ENCODE results near the gene PLCH2.

Gene PLCH2

DNA sequence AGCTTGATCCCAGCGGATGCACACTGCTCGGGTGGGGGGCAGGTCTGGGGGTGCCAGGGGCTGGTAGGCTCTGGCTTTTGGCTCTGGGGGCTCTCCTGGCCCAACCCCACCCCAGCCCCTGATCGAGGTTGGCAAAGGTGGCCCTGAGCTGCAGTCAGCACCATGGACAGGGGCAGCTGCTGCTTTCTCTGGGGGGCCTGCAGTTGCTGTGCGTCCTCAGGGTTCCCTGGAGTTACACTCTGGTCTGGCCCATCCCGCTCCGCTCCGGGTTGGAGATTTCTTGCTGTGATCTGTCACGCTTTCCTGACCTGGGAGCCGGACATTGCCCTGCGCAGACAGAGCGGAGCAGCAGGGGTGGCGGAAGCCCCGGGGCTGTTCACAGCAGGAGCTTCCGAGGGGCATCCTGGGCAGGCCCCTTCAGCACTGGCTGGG, 8.0 kb upstream of the PLCH2 start:
- H3K4me1 ChIP-seq (ENCODE audit: control insufficient read depth, low read length) = peaks cover 9% of the 10 kb centered on the region
- no peak overlapping the region for H3K4me3 ChIP-seq (ENCODE audit: low read length)
- H3K27me3 ChIP-seq (ENCODE audit: control insufficient read depth, low read length) = no peaks in the 10 kb centered on the region
- H3K9me2 ChIP-seq (replicated peaks; ENCODE audit: control insufficient read depth, low read length) = no peaks in the 10 kb centered on the region
- H3K27ac ChIP-seq (ENCODE audit: low read depth, low read length) = no peak overlapping the region
- H3K36me3 ChIP-seq (ENCODE audit: control insufficient read depth, low read length) = no peaks in the 10 kb centered on the region
- no peaks in the 10 kb centered on the region for H3K79me2 ChIP-seq (ENCODE audit: control insufficient read depth, low read length)
- H3F3A ChIP-seq (ENCODE audit: control insufficient read depth, insufficient read depth) = no peaks in the 10 kb centered on the region
- no peak overlapping the region for H3K4me2 ChIP-seq (ENCODE audit: low read length)
- no peak for TF ChIP-seq CTCF (IDR thresholded peaks at IDR 0.05; ENCODE audit: low read depth, low read length, poor library complexity, severe bottlenecking)
- TF ChIP-seq EZH2phosphoT487 (IDR thresholded peaks at IDR 0.05; ENCODE audit: borderline replicate concordance, low read length) = no peak
- H3K9me3 ChIP-seq (ENCODE audit: control insufficient read depth, insufficient read depth, low read length) = no peaks in the 10 kb centered on the region
- H4K20me1 ChIP-seq (ENCODE audit: control insufficient read depth, insufficient read depth, low read depth, low read length) = no peaks in the 10 kb centered on the region

GRCh38 chr1:2468540-2468939, 7.5 kb upstream of the PLCH2 start:
- H3K9me2 ChIP-seq (replicated peaks; ENCODE audit: control insufficient read depth, low read length) = no peaks in the 10 kb centered on the region
- no peak overlapping the region for H3K27ac ChIP-seq (ENCODE audit: low read depth, low read length)
- TF ChIP-seq EZH2phosphoT487 (IDR thresholded peaks at IDR 0.05; ENCODE audit: borderline replicate concordance, low read length) = no peak
- no peak for TF ChIP-seq CTCF (IDR thresholded peaks at IDR 0.05; ENCODE audit: low read depth, low read length, poor library complexity, severe bottlenecking)
- H3K4me3 ChIP-seq (ENCODE audit: low read length) = no peak overlapping the region
- H3K4me2 ChIP-seq (ENCODE audit: low read length) = no peak overlapping the region
- no peaks in the 10 kb centered on the region for H3K79me2 ChIP-seq (ENCODE audit: control insufficient read depth, low read length)
- H3F3A ChIP-seq (ENCODE audit: control insufficient read depth, insufficient read depth) = no peaks in the 10 kb centered on the region
- H3K4me1 ChIP-seq (ENCODE audit: control insufficient read depth, low read length) = peaks cover 9% of the 10 kb centered on the region
- H3K27me3 ChIP-seq (ENCODE audit: control insufficient read depth, low read length) = no peaks in the 10 kb centered on the region
- H3K9me3 ChIP-seq (ENCODE audit: control insufficient read depth, insufficient read depth, low read length) = no peaks in the 10 kb centered on the region
- H4K20me1 ChIP-seq (ENCODE audit: control insufficient read depth, insufficient read depth, low read depth, low read length) = no peaks in the 10 kb centered on the region
- H3K36me3 ChIP-seq (ENCODE audit: control insufficient read depth, low read length) = no peaks in the 10 kb centered on the region

GRCh38 chr1:2469103-2469940, 6.8 kb upstream of the PLCH2 start:
- Histone ChIP-seq H3K4me3 (ENCODE audit: low read length) (no peak overlapping the region), H3F3A (ENCODE audit: control insufficient read depth, insufficient read depth) (no peaks in the 10 kb centered on the region), H3K27ac (ENCODE audit: low read depth, low read length) (no peak overlapping the region), H3K79me2 (ENCODE audit: control insufficient read depth, low read length) (no peaks in the 10 kb centered on the region), H4K20me1 (ENCODE audit: control insufficient read depth, insufficient read depth, low read depth, low read length) (no peaks in the 10 kb centered on the region), H3K9me2 (replicated peaks; ENCODE audit: control insufficient read depth, low read length) (no peaks in the 10 kb centered on the region), H3K9me3 (ENCODE audit: control insufficient read depth, insufficient read depth, low read length) (no peaks in the 10 kb centered on the region), H3K4me2 (ENCODE audit: low read length) (no peak overlapping the region), H3K27me3 (ENCODE audit: control insufficient read depth, low read length) (no peaks in the 10 kb centered on the region), H3K4me1 (ENCODE audit: control insufficient read depth, low read length) (peaks cover 9% of the 10 kb centered on the region), H3K36me3 (ENCODE audit: control insufficient read depth, low read length) (no peaks in the 10 kb centered on the region)
- no peak for TF ChIP-seq EZH2phosphoT487 (IDR thresholded peaks at IDR 0.05; ENCODE audit: borderline replicate concordance, low read length)
- no peak for TF ChIP-seq CTCF (IDR thresholded peaks at IDR 0.05; ENCODE audit: low read depth, low read length, poor library complexity, severe bottlenecking)

All from DOHH2 (cell line).